NCI-H524 (cell line): ENCODE measurements around the gene ZBTB43.
"Not testable (repeated sequence)": the region's sequence is repeated elsewhere in the genome, so short reads cannot be mapped to it uniquely, and the experiment has no call there.

Experiments
- DNase-seq, 2 experiments: peaks; one replicate each; lab custom pipeline; 2025; lab: John Stamatoyannopoulos, UW

Gene ZBTB43

GRCh38 chr9:126804696-126805553 is at the start of gene ZBTB43:
Gene ZBTB43 (plus strand): TSS chr9:126805040. CDS start chr9:126832510, 27,470 bp downstream.
- peak; percentile 89 to 97 for DNase-seq

GRCh38 chr9:126755317-126755875 is 49.4 kb upstream of the ZBTB43 start:
- DNase-seq = no peak

GRCh38 chr9:126756238-126756637 is 48.6 kb upstream of the ZBTB43 start:
- no peak for DNase-seq

- peak; percentile 84 to 89 for DNase-seq
These were observed 47.9 kb upstream of the ZBTB43 start for GRCh38 chr9:126756876-126757415.

- DNase-seq = no peak
These were observed 45.8 kb upstream of the ZBTB43 start for GRCh38 chr9:126758916-126759585.

GRCh38 chr9:126761274-126761673 is 43.6 kb upstream of the ZBTB43 start:
- peak in 1 of 2 experiments; percentile 27 for DNase-seq

GRCh38 chr9:126763130-126763764 is 41.6 kb upstream of the ZBTB43 start:
- DNase-seq = peak in 1 of 2 experiments; percentile 40

GRCh38 chr9:126773004-126773607 is 31.7 kb upstream of the ZBTB43 start:
- peak; percentile 27 to 50 for DNase-seq

- DNase-seq = no peak
These were observed 28.9 kb upstream of the ZBTB43 start for GRCh38 chr9:126775926-126776325.

- DNase-seq = peak; percentile 22 to 59
These were observed 27.1 kb upstream of the ZBTB43 start for GRCh38 chr9:126777733-126778132.

- no peak for DNase-seq
These were observed 26.7 kb upstream of the ZBTB43 start for GRCh38 chr9:126778141-126778540.

- not testable (repeated sequence) for DNase-seq
These were observed 26.1 kb upstream of the ZBTB43 start for GRCh38 chr9:126778696-126779095.

- peak; percentile 75 to 88 for DNase-seq
These were observed 23.4 kb upstream of the ZBTB43 start for GRCh38 chr9:126781186-126782052.

- no peak for DNase-seq
These were observed 22.8 kb upstream of the ZBTB43 start for GRCh38 chr9:126782053-126782388.

GRCh38 chr9:126783949-126784348 is 20.9 kb upstream of the ZBTB43 start:
- no peak for DNase-seq

GRCh38 chr9:126784401-126784800 is 20.4 kb upstream of the ZBTB43 start:
- DNase-seq = no peak

GRCh38 chr9:126784841-126785240 is 20.0 kb upstream of the ZBTB43 start:
- not testable (repeated sequence) for DNase-seq

- DNase-seq = no peak
These were observed 16.8 kb upstream of the ZBTB43 start for GRCh38 chr9:126788046-126788445.

- no peak for DNase-seq
These were observed 16.0 kb upstream of the ZBTB43 start for GRCh38 chr9:126788634-126789349.

- DNase-seq = no peak
These were observed 14.3 kb upstream of the ZBTB43 start for GRCh38 chr9:126790561-126790960.
